Fibroblast of skin of scalp (primary cell): Measurements from ENCODE around the gene RELL2.

Source experiments
- DNase-seq: peaks from one replicate; pipeline ENCODE4 v3.0.0-alpha.2; 2013

RELL2 gene

DNA sequence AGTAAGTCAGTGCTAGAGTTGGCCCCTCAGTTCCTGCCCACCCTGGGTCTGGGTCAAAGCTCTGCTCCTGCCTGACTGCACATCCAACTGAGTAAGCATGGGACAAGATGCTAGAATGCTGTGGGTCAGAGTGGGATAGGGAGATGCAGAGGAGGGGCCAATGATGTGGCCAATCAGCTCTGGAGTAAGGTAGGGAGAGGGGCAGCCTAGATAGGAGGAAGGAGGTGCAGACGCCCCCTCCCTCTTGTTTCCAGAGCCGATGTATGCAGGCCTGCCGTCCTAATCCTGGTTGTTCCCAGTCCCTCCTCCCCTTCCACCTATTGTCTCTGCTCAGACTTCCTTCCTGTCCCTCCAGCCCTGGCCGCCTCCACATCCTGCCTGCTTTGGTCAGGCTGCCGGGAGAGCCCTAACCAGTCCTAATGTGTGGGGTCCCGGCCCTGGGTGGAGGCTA lies 44.0 kb downstream of the RELL2 start:
- no peak for DNase-seq

DNA sequence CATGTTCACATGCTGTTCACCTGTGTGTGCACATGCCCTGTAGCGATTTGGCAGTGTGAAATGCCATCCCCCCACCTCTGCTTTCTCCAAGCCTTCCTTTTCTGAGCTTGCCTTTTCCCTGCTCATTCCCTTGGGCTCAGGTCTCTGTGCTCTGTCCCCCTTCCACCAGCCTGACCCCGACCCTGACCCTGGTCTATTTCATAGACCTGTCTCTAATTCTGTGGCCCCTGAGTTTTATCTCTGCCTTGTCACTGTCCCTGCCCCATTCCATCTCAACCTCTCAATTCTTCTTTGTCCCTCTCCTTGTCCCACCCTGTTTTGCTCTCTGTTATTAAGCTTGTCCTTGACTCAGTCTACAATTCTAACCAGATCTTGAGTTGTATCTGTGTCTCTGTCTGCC lies 44.5 kb downstream of the RELL2 start:
- DNase-seq, result no peak

DNA sequence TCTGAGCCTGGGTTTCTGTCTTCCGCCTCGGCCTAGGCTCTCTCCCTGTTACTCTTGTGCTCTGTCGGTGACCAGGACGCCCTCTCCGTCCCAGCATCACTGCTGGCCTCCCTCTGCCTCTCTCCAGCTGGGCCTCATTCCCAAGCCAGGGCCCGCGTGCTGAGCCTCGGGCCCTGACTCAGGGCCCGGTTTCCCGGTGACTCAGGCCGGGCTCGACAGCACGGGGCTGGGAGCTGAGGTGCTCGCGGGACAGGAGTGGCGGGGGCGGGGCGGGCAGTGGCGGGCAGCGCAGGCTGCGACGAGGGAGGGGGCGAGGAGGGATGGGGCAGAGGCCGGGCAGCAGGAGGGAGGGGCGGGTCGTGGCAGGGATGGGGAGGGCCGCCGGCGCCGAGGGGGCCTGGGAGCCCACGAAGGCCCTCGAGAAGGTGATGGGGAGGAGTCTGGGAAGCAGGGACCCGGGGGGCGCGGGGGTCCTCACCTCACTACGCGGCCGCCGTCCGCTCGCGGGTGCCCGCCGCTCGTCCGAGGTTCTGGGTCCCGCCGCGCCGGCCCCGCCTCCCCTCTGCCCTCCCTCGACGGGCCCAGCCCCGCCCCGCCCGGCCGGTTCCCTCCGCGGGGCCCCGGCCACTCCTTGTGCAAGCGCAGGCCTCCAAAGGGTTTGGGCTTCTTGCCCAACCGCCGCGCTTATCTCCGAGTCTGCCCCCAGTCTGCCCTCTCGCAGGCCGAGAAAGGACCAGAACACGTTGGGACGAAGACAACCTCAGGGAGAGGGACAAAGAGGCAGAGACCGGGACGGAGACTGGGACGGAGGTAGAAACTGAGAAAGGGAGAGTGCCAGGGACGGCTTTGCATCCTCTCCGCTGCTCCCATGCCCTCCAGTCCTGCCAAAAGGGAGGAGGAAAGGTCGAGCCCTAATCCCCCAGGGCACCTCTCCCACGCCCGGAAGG lies 45.2 kb downstream of the RELL2 start, which contains the start of gene ARAP3:
ARAP3 (minus strand) TSS at position 536 of the 947 bp plus-strand sequence. CDS start 1,744 bp downstream, outside the sequence.
- DNase-seq, result peak; percentile 83

DNA sequence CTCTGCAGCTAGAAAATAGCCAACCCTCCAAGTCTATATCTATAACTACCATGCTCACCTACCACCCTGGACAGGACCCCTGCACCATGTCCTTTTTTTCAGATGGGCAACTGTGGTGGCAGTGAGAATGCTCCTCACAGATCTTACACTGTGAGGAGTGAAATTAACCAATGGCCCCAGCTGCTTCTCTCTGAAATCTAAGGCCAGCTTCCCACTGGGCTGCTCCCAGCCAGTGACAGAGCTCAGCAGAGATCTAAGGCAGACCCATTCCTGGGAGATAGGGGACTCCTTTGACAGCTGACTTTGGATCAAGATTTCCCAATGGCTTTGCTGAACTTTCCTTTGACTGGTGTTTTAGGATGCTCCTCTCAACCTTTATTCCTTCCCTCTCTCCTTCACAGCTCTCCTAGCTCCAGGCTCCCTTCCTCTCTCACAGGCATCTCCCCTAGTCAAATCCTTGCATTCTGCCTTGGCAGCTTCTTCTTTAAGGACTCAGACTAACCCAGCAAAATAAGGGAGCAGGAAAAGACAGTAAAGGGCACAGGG lies 46.9 kb downstream of the RELL2 start:
- no peak for DNase-seq

DNA sequence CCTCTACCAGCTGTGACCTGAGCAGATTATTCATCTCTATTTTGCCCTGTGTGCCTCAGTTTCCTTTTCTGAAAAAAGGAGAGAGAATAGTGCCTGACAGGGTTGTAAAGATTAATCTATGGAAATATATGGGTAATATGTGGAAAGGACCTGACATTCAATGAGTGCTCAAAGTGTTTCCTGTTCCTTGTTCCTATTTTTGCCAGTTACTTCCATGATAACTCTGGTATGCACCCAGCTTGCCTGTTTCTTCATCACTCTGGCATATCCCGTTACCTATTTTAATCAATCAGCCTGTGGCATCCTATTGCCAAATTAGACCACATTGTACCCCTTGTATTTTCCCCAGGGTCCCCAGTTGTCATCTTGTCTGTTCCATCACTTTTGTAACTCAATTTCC lies 48.8 kb downstream of the RELL2 start:
- DNase-seq, result no peak

DNA sequence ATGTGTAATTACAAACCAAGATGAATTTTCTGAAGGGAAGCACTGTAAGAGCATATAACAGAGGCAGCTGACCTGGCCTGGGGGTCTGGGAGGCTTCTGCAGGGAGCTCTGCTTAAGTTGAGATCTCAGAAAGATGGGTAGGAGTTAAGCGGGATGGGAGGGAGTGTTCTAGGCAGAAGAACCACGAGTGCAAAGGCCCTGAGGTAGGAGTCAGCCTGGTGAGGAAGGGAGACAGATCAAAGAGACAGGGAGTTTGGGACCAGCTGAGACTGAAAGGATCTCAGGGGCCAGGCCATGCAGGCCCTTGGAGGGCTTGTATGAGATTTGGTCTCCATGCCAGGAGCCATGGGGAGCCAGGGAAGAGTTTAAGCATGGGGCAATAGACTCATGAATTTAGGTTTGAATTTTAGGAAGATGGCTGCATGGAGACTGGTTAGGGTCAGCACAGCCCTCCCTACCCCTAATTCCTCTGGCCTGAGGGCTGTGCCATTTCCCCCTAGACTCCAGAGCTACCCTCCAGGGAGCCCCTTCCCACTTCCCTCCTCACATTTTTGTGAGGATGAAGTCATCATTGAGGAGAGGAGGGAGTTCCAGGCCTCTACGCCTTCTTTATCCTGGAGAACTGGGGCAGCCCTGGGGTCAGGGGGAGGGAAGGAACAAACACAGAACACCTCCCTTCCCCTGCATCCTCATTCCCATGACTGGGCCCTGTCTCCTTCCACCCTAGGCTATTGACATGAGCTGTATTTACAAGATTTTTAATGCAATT lies 50.0 kb downstream of the RELL2 start:
- peak; percentile 31 for DNase-seq
